ENCODE results near the gene OPTN.
"Not testable (repeated sequence)": the region's sequence is repeated elsewhere in the genome, so short reads cannot be mapped to it uniquely, and the experiment has no call there.

The OPTN gene

GRCh38 chr10:13099666-13100348 is at the start of gene OPTN:
OPTN (plus strand) TSS chr10:13100163; CDS start chr10:13109123, 8,960 bp downstream.
- DNase-seq: peak; percentile 74 to 80

GRCh38 chr10:13051126-13051694 is 48.8 kb upstream of the OPTN start:
- DNase-seq: no peak

- not testable (repeated sequence) for DNase-seq
These were observed 46.8 kb upstream of the OPTN start for GRCh38 chr10:13053208-13053607.

GRCh38 chr10:13053794-13054462 is 46.0 kb upstream of the OPTN start:
- no peak for DNase-seq

- no peak for DNase-seq
These were observed 45.1 kb upstream of the OPTN start for GRCh38 chr10:13054844-13055243.

- DNase-seq: no peak
These were observed 43.4 kb upstream of the OPTN start for GRCh38 chr10:13056456-13057077.

- no peak for DNase-seq
These were observed 37.2 kb upstream of the OPTN start for GRCh38 chr10:13062803-13063202.

- no peak for DNase-seq
These were observed 33.4 kb upstream of the OPTN start for GRCh38 chr10:13066527-13066926.

- DNase-seq: no peak
These were observed 32.5 kb upstream of the OPTN start for GRCh38 chr10:13067431-13067830.

GRCh38 chr10:13068071-13068470 is 31.9 kb upstream of the OPTN start:
- no peak for DNase-seq

GRCh38 chr10:13068484-13068883 is 31.5 kb upstream of the OPTN start:
- DNase-seq: no peak

GRCh38 chr10:13072339-13072738 is 27.6 kb upstream of the OPTN start:
- no peak for DNase-seq

- peak; percentile 52 to 77 for DNase-seq
These were observed 25.2 kb upstream of the OPTN start for GRCh38 chr10:13074563-13075451.

GRCh38 chr10:13078912-13079775 is 20.8 kb upstream of the OPTN start:
- DNase-seq: no peak

GRCh38 chr10:13079776-13080050 is 20.2 kb upstream of the OPTN start:
- no peak for DNase-seq

- DNase-seq: no peak
These were observed 19.3 kb upstream of the OPTN start for GRCh38 chr10:13080643-13081042.

GRCh38 chr10:13083700-13084099 is 16.3 kb upstream of the OPTN start:
- not testable (repeated sequence) for DNase-seq

GRCh38 chr10:13086056-13086455 is 13.9 kb upstream of the OPTN start:
- DNase-seq: no peak

- no peak for DNase-seq
These were observed 12.4 kb upstream of the OPTN start for GRCh38 chr10:13087601-13087985.

GRCh38 chr10:13087986-13088618 is 11.9 kb upstream of the OPTN start:
- DNase-seq: no peak

- no peak for DNase-seq
These were observed 10.6 kb upstream of the OPTN start for GRCh38 chr10:13089345-13089744.

- DNase-seq: no peak
These were observed 9.7 kb upstream of the OPTN start for GRCh38 chr10:13090289-13090688.
